Measurements from ENCODE around the gene CTSZ. TPM values are rescaled to one million over a fixed set of nuclear protein-coding genes. Genes with fewer than 3 reads are reported as not detected.

CTSZ gene
- polyA plus RNA-seq, 2 of the 4 experiments (the other 2 are of a cell fraction) = 115 to 156 TPM

GRCh38 chr20:59037386-59037785 is 30.3 kb upstream of the CTSZ start:
- Histone ChIP-seq H3K4me1 (peaks cover 35% of the 10 kb centered on the region; the same call in 2 of the 3 replicates), H3K9me3 (no peaks in the 10 kb centered on the region), H3K4me2 (no peak overlapping the region), H3K27ac (no peak overlapping the region), H3K4me3 (no peak overlapping the region)
- DNase-seq (ENCODE audit: low read depth in 1 of 2, low spot score in 1 of 2) (no peak), FAIRE-seq (no peak), ATAC-seq (no peak)
- POLR2A ChIA-PET = no interaction called here
- CTCF ChIA-PET = interaction anchor here (1.9 kb wide), 1 partner anchor 167 kb away, joined by 4 read pairs; no protein-coding TSS in a partner anchor
- WGBS (ENCODE audit: missing lambda C conversion rate) = 97% methylated on average over 12 of the region's 12 CpGs
- no peak for TF ChIP-seq HDAC2 (IDR thresholded peaks at IDR 0.05)
- TF ChIP-seq CBX2 (IDR thresholded peaks at IDR 0.05; ENCODE audit: borderline replicate concordance, low read depth) = no peak
- TF ChIP-seq HMGXB4 (CRISPR knock-in tag; IDR thresholded peaks at IDR 0.05; ENCODE audit: borderline replicate concordance) = no peak
- TF ChIP-seq JUNB (IDR thresholded peaks at IDR 0.05) = no peak
- no peak for TF ChIP-seq JUN (IDR thresholded peaks at IDR 0.05)
- TF ChIP-seq ZC3H11A (IDR thresholded peaks at IDR 0.05) = no peak
- no peak for TF ChIP-seq ESRRA (IDR thresholded peaks at IDR 0.05; ENCODE audit: borderline replicate concordance, low read length)
- no peak for TF ChIP-seq NFE2L2 (conservative IDR thresholded peaks at IDR 0.05; ENCODE audit: low read length)
- no peak for TF ChIP-seq USF2 (IDR thresholded peaks at IDR 0.05)
- TF ChIP-seq MAZ (IDR thresholded peaks at IDR 0.05; ENCODE audit: borderline replicate concordance, low read depth, low read length) = no peak
- no peak for TF ChIP-seq RARB (CRISPR knock-in tag; IDR thresholded peaks at IDR 0.05)

- ChIA-PET POLR2A (no interaction called here), CTCF (interaction anchor here (1.0 kb wide), 1 partner anchor 187 kb away, joined by 4 read pairs; no protein-coding TSS in a partner anchor)
- no peaks in the 10 kb centered on the region for H3K9me3 ChIP-seq
- DNase-seq (ENCODE audit: low read depth in 1 of 2, low spot score in 1 of 2) (no peak), FAIRE-seq (no peak), ATAC-seq (no peak)
- TF ChIP-seq JUN (IDR thresholded peaks at IDR 0.05) (no peak), FOSB (CRISPR knock-in tag; IDR thresholded peaks at IDR 0.05) (no peak), KDM1A (IDR thresholded peaks at IDR 0.05; ENCODE audit: low read depth) (no peak), HES2 (IDR thresholded peaks at IDR 0.05) (no peak)
- no peak overlapping the region for H3K4me3 ChIP-seq
- no peak overlapping the region for H3K4me2 ChIP-seq
- 92% methylated on average over 3 of the region's 3 CpGs for WGBS (ENCODE audit: missing lambda C conversion rate)
- H3K27ac ChIP-seq = no peak overlapping the region
- H3K4me1 ChIP-seq = peaks cover 28% of the 10 kb centered on the region; the same call in 2 of the 3 replicates
Measured at GRCh38 chr20:59035381-59035780, 28.3 kb upstream of the CTSZ start.

GRCh38 chr20:59033616-59034165 is 26.6 kb upstream of the CTSZ start:
- no peak overlapping the region for H3K4me3 ChIP-seq

More at GRCh38 chr20:59033616-59034165, 26.6 kb upstream of the CTSZ start:
- H3K4me2 ChIP-seq = no peak overlapping the region
- H3K27ac ChIP-seq = no peak overlapping the region
- WGBS (ENCODE audit: missing lambda C conversion rate) = 90% methylated on average over 2 of the region's 2 CpGs
- DNase-seq (ENCODE audit: low read depth in 1 of 2, low spot score in 1 of 2) (no peak), ATAC-seq (no peak), FAIRE-seq (no peak)
- H3K9me3 ChIP-seq = no peaks in the 10 kb centered on the region
- CTCF ChIA-PET = interaction anchor here (0.6 to 2.6 kb wide), 7 partner anchors 14 to 382 kb away, joined by 3 to 5 read pairs (median 3); partner anchors contain the start of genes STX16 and TUBB1
- POLR2A ChIA-PET = interaction anchor here (2.8 to 2.9 kb wide), 2 partner anchors 9 to 52 kb away, joined by 34 to 35 read pairs; partner anchors contain the start of genes NELFCD and PRELID3B
- no peak for TF ChIP-seq EHMT2 (IDR thresholded peaks at IDR 0.05; ENCODE audit: low read depth)
- no peak for TF ChIP-seq NPAS2 (CRISPR knock-in tag; IDR thresholded peaks at IDR 0.05; ENCODE audit: borderline replicate concordance)
- no peak for TF ChIP-seq HOXA7 (CRISPR knock-in tag; IDR thresholded peaks at IDR 0.05)
- TF ChIP-seq FOSL2 (IDR thresholded peaks at IDR 0.05) = no peak
- TF ChIP-seq FOSL2 (CRISPR knock-in tag; IDR thresholded peaks at IDR 0.05) = no peak
- no peak for TF ChIP-seq HMGXB4 (CRISPR knock-in tag; IDR thresholded peaks at IDR 0.05; ENCODE audit: borderline replicate concordance)
- TF ChIP-seq BHLHE40 (IDR thresholded peaks at IDR 0.05; ENCODE audit: low read depth, low read length) = no peak
- TF ChIP-seq MYC (IDR thresholded peaks at IDR 0.05; ENCODE audit: borderline replicate concordance, low read length) = no peak
- TF ChIP-seq FOSB (CRISPR knock-in tag; IDR thresholded peaks at IDR 0.05) = no peak
- TF ChIP-seq ZSCAN20 (CRISPR knock-in tag; IDR thresholded peaks at IDR 0.05) = no peak
- no peak for TF ChIP-seq ZNF302 (CRISPR knock-in tag; IDR thresholded peaks at IDR 0.05)
- TF ChIP-seq RCOR1 (IDR thresholded peaks at IDR 0.05; ENCODE audit: low read depth, low read length) = no peak
- TF ChIP-seq EHF (CRISPR knock-in tag; IDR thresholded peaks at IDR 0.05) = no peak
- no peak for TF ChIP-seq RARB (CRISPR knock-in tag; IDR thresholded peaks at IDR 0.05)
- TF ChIP-seq HES2 (IDR thresholded peaks at IDR 0.05) = no peak
- no peak for TF ChIP-seq NR3C1 (IDR thresholded peaks at IDR 0.05)
- TF ChIP-seq ZC3H11A (IDR thresholded peaks at IDR 0.05) = no peak
- no peak for TF ChIP-seq CBX2 (IDR thresholded peaks at IDR 0.05; ENCODE audit: borderline replicate concordance, low read depth)
- TF ChIP-seq ZFP36 (IDR thresholded peaks at IDR 0.05; ENCODE audit: borderline replicate concordance, partially characterized antibody) = no peak
- TF ChIP-seq CEBPB (IDR thresholded peaks at IDR 0.05) = no peak
- no peak for TF ChIP-seq HEYL (CRISPR knock-in tag; IDR thresholded peaks at IDR 0.05)
- peaks cover 30% of the 10 kb centered on the region for H3K4me1 ChIP-seq
